ENCODE data around the gene TRAPPC3. TPM values are rescaled to one million over a fixed set of nuclear protein-coding genes. Genes with fewer than 3 reads are reported as not detected.

Gene TRAPPC3
- total and polyA plus RNA-seq, 2 experiments from 2014 or later = 45.6 to 55.9 TPM

DNA sequence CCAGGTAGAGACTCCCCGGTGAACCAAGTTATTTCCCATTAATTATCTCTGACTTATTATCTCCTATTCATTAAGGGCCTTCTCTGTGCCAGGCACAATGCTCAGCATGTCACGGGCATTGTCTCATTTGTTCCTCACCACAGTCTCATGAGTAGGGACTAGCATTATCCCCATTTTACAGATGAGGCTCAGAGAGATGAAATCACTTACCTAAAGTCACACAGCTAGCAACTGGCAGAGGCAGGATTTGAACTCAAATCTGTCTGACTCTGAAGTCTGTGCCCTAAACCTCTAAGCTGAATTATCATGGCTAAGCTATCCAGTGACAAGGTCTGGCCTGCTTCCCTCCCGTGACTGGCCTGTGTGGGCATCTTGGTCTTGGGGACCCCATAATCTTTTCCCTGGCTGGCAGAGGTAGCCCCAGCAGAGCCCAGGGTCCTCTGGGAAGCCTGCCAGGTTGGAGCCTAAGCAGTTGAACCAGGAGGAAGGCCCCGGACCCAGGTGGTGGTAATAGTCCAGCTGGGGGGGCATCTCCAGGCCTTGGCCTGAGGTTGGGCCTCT is 11.2 kb upstream of the TRAPPC3 start:
- H3K27me3 ChIP-seq (ENCODE audit: insufficient read depth) = peaks cover 2% of the 10 kb centered on the region; the same call in 1 of the 2 replicates
- no peaks in the 10 kb centered on the region for H3K36me3 ChIP-seq (ENCODE audit: insufficient read depth)
- Mint-ChIP-seq H3K9me3 (no peaks in the 10 kb centered on the region), H3K27me3 (ENCODE audit: insufficient read depth, low read depth, poor library complexity) (peaks cover 19% of the 10 kb centered on the region), H3K4me3 (peak overlapping the region; percentile 81; the same call in 2 of the 3 replicates), H3K36me3 (ENCODE audit: low read depth) (peaks cover 8% of the 10 kb centered on the region), H3K27ac (no peak overlapping the region), H3K4me1 (peaks cover 41% of the 10 kb centered on the region)
- 0 out of 2 replicates have a peak overlapping the region, but pooled peaks have one; percentile 77 for H2AFZ ChIP-seq
- no peak for ATAC-seq
- no peaks in the 10 kb centered on the region for H3K9me2 ChIP-seq (ENCODE audit: insufficient read depth)
- H3K4me2 ChIP-seq = peak overlapping the region; percentile 72
- no peak for DNase-seq (ENCODE audit: low spot score)
- H4K20me1 ChIP-seq (replicated peaks; ENCODE audit: insufficient read depth) = peaks cover 8% of the 10 kb centered on the region
- peak overlapping the region; percentile 98; the same call in 1 of the 2 replicates for H3K27ac ChIP-seq (ENCODE audit: low read depth)
- peaks cover 23% of the 10 kb centered on the region for H3K4me1 ChIP-seq (ENCODE audit: insufficient read depth)
- H3F3A ChIP-seq (replicated peaks; ENCODE audit: low read depth) = peaks cover 7% of the 10 kb centered on the region; the same call in 1 of the 2 replicates
- TF ChIP-seq, protein P1, sequence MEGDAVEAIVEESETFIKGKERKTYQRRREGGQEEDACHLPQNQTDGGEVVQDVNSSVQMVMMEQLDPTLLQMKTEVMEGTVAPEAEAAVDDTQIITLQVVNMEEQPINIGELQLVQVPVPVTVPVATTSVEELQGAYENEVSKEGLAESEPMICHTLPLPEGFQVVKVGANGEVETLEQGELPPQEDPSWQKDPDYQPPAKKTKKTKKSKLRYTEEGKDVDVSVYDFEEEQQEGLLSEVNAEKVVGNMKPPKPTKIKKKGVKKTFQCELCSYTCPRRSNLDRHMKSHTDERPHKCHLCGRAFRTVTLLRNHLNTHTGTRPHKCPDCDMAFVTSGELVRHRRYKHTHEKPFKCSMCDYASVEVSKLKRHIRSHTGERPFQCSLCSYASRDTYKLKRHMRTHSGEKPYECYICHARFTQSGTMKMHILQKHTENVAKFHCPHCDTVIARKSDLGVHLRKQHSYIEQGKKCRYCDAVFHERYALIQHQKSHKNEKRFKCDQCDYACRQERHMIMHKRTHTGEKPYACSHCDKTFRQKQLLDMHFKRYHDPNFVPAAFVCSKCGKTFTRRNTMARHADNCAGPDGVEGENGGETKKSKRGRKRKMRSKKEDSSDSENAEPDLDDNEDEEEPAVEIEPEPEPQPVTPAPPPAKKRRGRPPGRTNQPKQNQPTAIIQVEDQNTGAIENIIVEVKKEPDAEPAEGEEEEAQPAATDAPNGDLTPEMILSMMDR (conservative IDR thresholded peaks at IDR 0.05; ENCODE audit: low read depth in 2 of 2) = no peak
- TF ChIP-seq, protein P2, sequence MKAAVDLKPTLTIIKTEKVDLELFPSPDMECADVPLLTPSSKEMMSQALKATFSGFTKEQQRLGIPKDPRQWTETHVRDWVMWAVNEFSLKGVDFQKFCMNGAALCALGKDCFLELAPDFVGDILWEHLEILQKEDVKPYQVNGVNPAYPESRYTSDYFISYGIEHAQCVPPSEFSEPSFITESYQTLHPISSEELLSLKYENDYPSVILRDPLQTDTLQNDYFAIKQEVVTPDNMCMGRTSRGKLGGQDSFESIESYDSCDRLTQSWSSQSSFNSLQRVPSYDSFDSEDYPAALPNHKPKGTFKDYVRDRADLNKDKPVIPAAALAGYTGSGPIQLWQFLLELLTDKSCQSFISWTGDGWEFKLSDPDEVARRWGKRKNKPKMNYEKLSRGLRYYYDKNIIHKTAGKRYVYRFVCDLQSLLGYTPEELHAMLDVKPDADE (IDR thresholded peaks at IDR 0.05) = no peak
- TF ChIP-seq, protein P3, sequence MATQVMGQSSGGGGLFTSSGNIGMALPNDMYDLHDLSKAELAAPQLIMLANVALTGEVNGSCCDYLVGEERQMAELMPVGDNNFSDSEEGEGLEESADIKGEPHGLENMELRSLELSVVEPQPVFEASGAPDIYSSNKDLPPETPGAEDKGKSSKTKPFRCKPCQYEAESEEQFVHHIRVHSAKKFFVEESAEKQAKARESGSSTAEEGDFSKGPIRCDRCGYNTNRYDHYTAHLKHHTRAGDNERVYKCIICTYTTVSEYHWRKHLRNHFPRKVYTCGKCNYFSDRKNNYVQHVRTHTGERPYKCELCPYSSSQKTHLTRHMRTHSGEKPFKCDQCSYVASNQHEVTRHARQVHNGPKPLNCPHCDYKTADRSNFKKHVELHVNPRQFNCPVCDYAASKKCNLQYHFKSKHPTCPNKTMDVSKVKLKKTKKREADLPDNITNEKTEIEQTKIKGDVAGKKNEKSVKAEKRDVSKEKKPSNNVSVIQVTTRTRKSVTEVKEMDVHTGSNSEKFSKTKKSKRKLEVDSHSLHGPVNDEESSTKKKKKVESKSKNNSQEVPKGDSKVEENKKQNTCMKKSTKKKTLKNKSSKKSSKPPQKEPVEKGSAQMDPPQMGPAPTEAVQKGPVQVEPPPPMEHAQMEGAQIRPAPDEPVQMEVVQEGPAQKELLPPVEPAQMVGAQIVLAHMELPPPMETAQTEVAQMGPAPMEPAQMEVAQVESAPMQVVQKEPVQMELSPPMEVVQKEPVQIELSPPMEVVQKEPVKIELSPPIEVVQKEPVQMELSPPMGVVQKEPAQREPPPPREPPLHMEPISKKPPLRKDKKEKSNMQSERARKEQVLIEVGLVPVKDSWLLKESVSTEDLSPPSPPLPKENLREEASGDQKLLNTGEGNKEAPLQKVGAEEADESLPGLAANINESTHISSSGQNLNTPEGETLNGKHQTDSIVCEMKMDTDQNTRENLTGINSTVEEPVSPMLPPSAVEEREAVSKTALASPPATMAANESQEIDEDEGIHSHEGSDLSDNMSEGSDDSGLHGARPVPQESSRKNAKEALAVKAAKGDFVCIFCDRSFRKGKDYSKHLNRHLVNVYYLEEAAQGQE (IDR thresholded peaks at IDR 0.05; ENCODE audit: unreplicated experiment) = no peak
- TF ChIP-seq EZH2phosphoT487 (IDR thresholded peaks at IDR 0.05; ENCODE audit: unreplicated experiment) (no peak), STAT1 (IDR thresholded peaks at IDR 0.05; ENCODE audit: unreplicated experiment) (no peak), ZNF331 (CRISPR knock-in tag; IDR thresholded peaks at IDR 0.05; ENCODE audit: low read depth) (no peak), CREB1 (CRISPR knock-in tag; IDR thresholded peaks at IDR 0.05; ENCODE audit: low read depth) (no peak)
- TF ChIP-seq, protein P4, sequence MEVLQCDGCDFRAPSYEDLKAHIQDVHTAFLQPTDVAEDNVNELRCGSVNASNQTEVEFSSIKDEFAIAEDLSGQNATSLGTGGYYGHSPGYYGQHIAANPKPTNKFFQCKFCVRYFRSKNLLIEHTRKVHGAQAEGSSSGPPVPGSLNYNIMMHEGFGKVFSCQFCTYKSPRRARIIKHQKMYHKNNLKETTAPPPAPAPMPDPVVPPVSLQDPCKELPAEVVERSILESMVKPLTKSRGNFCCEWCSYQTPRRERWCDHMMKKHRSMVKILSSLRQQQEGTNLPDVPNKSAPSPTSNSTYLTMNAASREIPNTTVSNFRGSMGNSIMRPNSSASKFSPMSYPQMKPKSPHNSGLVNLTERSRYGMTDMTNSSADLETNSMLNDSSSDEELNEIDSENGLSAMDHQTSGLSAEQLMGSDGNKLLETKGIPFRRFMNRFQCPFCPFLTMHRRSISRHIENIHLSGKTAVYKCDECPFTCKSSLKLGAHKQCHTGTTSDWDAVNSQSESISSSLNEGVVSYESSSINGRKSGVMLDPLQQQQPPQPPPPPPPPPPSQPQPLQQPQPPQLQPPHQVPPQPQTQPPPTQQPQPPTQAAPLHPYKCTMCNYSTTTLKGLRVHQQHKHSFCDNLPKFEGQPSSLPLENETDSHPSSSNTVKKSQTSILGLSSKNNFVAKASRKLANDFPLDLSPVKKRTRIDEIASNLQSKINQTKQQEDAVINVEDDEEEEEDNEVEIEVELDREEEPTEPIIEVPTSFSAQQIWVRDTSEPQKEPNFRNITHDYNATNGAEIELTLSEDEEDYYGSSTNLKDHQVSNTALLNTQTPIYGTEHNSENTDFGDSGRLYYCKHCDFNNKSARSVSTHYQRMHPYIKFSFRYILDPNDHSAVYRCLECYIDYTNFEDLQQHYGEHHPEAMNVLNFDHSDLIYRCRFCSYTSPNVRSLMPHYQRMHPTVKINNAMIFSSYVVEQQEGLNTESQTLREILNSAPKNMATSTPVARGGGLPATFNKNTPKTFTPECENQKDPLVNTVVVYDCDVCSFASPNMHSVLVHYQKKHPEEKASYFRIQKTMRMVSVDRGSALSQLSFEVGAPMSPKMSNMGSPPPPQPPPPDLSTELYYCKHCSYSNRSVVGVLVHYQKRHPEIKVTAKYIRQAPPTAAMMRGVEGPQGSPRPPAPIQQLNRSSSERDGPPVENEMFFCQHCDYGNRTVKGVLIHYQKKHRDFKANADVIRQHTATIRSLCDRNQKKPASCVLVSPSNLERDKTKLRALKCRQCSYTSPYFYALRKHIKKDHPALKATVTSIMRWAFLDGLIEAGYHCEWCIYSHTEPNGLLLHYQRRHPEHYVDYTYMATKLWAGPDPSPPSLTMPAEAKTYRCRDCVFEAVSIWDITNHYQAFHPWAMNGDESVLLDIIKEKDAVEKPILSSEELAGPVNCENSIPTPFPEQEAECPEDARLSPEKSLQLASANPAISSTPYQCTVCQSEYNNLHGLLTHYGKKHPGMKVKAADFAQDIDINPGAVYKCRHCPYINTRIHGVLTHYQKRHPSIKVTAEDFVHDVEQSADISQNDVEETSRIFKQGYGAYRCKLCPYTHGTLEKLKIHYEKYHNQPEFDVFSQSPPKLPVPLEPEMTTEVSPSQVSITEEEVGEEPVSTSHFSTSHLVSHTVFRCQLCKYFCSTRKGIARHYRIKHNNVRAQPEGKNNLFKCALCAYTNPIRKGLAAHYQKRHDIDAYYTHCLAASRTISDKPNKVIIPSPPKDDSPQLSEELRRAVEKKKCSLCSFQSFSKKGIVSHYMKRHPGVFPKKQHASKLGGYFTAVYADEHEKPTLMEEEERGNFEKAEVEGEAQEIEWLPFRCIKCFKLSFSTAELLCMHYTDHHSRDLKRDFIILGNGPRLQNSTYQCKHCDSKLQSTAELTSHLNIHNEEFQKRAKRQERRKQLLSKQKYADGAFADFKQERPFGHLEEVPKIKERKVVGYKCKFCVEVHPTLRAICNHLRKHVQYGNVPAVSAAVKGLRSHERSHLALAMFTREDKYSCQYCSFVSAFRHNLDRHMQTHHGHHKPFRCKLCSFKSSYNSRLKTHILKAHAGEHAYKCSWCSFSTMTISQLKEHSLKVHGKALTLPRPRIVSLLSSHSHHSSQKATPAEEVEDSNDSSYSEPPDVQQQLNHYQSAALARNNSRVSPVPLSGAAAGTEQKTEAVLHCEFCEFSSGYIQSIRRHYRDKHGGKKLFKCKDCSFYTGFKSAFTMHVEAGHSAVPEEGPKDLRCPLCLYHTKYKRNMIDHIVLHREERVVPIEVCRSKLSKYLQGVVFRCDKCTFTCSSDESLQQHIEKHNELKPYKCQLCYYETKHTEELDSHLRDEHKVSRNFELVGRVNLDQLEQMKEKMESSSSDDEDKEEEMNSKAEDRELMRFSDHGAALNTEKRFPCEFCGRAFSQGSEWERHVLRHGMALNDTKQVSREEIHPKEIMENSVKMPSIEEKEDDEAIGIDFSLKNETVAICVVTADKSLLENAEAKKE (CRISPR knock-in tag; IDR thresholded peaks at IDR 0.05) = no peak
- peaks cover 35% of the 10 kb centered on the region for H3K79me2 ChIP-seq (replicated peaks; ENCODE audit: insufficient read depth)
- peak overlapping the region; percentile 61 for H3K4me3 ChIP-seq
